GM12892 (cell line): ENCODE data around the gene RXRA.

Source experiments
- POLR2A ChIP-seq: IDR thresholded peaks from 2 replicates; pipeline ENCODE4 v1.6.1; 2011; ENCODE audit warnings: low read depth, low read length, control low read depth
- POLR2AphosphoS5 ChIP-seq: IDR thresholded peaks from 2 replicates; pipeline ENCODE4 v1.6.1; 2011; ENCODE audit warnings: low read depth, low read length, control low read depth

- TF ChIP-seq POLR2A (no peak), POLR2AphosphoS5 (no peak)
These were observed 33.2 kb upstream of the RXRA start for GRCh38 chr9:134293031-134293521.
